ENCODE data around the gene CD74. TPM values are rescaled to one million over a fixed set of nuclear protein-coding genes. Genes with fewer than 3 reads are reported as not detected.
A peak's percentile ranks its signal among the peaks of the same experiment; 100 is the strongest.

The CD74 gene
- total and polyA plus RNA-seq, 2 of the 13 experiments (the other 11 are each of a cell fraction or from before 2014, with no cell fraction given): 34.1 to 84.4 TPM

- TF ChIP-seq, protein P1, sequence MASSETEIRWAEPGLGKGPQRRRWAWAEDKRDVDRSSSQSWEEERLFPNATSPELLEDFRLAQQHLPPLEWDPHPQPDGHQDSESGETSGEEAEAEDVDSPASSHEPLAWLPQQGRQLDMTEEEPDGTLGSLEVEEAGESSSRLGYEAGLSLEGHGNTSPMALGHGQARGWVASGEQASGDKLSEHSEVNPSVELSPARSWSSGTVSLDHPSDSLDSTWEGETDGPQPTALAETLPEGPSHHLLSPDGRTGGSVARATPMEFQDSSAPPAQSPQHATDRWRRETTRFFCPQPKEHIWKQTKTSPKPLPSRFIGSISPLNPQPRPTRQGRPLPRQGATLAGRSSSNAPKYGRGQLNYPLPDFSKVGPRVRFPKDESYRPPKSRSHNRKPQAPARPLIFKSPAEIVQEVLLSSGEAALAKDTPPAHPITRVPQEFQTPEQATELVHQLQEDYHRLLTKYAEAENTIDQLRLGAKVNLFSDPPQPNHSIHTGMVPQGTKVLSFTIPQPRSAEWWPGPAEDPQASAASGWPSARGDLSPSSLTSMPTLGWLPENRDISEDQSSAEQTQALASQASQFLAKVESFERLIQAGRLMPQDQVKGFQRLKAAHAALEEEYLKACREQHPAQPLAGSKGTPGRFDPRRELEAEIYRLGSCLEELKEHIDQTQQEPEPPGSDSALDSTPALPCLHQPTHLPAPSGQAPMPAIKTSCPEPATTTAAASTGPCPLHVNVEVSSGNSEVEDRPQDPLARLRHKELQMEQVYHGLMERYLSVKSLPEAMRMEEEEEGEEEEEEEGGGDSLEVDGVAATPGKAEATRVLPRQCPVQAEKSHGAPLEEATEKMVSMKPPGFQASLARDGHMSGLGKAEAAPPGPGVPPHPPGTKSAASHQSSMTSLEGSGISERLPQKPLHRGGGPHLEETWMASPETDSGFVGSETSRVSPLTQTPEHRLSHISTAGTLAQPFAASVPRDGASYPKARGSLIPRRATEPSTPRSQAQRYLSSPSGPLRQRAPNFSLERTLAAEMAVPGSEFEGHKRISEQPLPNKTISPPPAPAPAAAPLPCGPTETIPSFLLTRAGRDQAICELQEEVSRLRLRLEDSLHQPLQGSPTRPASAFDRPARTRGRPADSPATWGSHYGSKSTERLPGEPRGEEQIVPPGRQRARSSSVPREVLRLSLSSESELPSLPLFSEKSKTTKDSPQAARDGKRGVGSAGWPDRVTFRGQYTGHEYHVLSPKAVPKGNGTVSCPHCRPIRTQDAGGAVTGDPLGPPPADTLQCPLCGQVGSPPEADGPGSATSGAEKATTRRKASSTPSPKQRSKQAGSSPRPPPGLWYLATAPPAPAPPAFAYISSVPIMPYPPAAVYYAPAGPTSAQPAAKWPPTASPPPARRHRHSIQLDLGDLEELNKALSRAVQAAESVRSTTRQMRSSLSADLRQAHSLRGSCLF (CRISPR knock-in tag; IDR thresholded peaks at IDR 0.05; ENCODE audit: borderline replicate concordance): no peak
Measured at GRCh38 chr5:150449517-150450339, 37.0 kb upstream of the CD74 start, which contains the start of gene RPS14 (continued).

DNA sequence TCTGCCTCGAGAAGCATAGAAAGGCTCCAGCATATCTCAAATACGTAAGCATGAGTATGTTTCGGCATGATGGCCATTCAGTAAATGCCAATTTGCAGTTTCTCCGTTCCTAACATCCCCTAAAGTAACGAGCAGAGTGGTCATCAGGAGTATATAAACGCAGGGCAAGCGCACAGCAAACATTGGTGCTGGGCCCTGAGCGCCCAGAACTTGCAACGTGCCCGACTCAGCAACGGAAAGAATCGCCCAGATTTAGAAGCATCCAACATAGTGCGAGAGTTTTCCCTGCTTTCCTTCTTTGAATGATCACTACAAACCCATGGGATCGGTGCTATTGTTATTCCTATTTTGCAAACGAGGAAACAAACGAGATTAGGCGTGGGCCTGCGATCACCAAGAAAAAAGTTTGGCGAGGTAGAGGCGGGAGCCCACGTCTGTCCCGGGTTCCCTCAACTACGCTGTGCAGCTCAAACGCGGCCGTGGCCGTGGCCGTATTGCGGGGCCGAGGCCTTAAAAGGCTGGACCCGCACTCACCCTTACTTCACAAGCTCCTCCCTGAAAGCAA is 36.3 kb upstream of the CD74 start:
- Histone ChIP-seq H4K20me1 (ENCODE audit: insufficient read depth, low read length) (peaks cover 49% of the 10 kb centered on the region), H2AFZ (ENCODE audit: low read length) (no peak overlapping the region), H3K27ac (ENCODE audit: extremely low read length, insufficient read depth, low read length) (peak overlapping the region; percentile 95), H3K9ac (ENCODE audit: insufficient read depth, low read depth, low read length) (peak overlapping the region; percentile 99), H3K4me2 (ENCODE audit: low read depth, low read length) (peak overlapping the region; percentile 89), H3K4me1 (ENCODE audit: insufficient read depth, low read length) (peaks cover 33% of the 10 kb centered on the region), H3K9me3 (ENCODE audit: low read length) (no peaks in the 10 kb centered on the region), H3K79me2 (ENCODE audit: insufficient read depth, low read length) (peaks cover 35% of the 10 kb centered on the region), H3K27me3 (ENCODE audit: control insufficient read depth in 1 of 2, insufficient read depth in 2 of 2, low read length in 2 of 2) (no peaks in the 10 kb centered on the region; a peak in 1 of 5 replicates), H3K4me3 (replicated peaks in 1 of 3; ENCODE audit: insufficient read depth in 1 of 3, low read depth in 2 of 3, low read length in 3 of 3) (peak overlapping the region; percentile 86 to 93 (median 90)), H3K36me3 (replicated peaks in 1 of 2; ENCODE audit: control insufficient read depth in 1 of 2, insufficient read depth in 2 of 2, low read length in 2 of 2) (peaks cover 17 to 37% of the 10 kb centered on the region in 2 experiments)
- WGBS (ENCODE audit: low lambda C conversion rate): 0% methylated on average over 17 of the region's 31 CpGs
- ChIA-PET POLR2A (interaction anchor here (0.6 to 2.1 kb wide), 17 partner anchors 8 to 252 kb away, joined by 3 to 29 read pairs (median 6); partner anchors contain the start of genes CD74 and RBM22), CTCF (ENCODE audit: low intra/inter-chr PET ratio, low total read pairs) (interaction anchor here (2.4 kb wide), 1 partner anchor 95 kb away, joined by 5 read pairs; no protein-coding TSS in a partner anchor)
- ATAC-seq (peak; percentile 66), FAIRE-seq (no peak), DNase-seq (ENCODE audit: low spot score) (no peak)
- BruUV-seq (replicated peaks): TSS peak; percentile 73
- intact Hi-C loops (cut with micrococcal nuclease; ENCODE audit: unreplicated experiment): no loop called here
- in situ Hi-C loops (cut with HindIII; ENCODE audit: extremely low pct_ligation_motif_present, low pct_unique_long_range_greater_than_20kb): loop anchor here (10.0 kb wide), 1 partner anchor 154 kb away; no protein-coding TSS in a partner anchor
- TF ChIP-seq ZNF790 (CRISPR knock-in tag; IDR thresholded peaks at IDR 0.05; ENCODE audit: borderline replicate concordance): 0 out of 2 replicates have a peak, but pooled peaks have one; percentile 47
- TF ChIP-seq, protein P2, sequence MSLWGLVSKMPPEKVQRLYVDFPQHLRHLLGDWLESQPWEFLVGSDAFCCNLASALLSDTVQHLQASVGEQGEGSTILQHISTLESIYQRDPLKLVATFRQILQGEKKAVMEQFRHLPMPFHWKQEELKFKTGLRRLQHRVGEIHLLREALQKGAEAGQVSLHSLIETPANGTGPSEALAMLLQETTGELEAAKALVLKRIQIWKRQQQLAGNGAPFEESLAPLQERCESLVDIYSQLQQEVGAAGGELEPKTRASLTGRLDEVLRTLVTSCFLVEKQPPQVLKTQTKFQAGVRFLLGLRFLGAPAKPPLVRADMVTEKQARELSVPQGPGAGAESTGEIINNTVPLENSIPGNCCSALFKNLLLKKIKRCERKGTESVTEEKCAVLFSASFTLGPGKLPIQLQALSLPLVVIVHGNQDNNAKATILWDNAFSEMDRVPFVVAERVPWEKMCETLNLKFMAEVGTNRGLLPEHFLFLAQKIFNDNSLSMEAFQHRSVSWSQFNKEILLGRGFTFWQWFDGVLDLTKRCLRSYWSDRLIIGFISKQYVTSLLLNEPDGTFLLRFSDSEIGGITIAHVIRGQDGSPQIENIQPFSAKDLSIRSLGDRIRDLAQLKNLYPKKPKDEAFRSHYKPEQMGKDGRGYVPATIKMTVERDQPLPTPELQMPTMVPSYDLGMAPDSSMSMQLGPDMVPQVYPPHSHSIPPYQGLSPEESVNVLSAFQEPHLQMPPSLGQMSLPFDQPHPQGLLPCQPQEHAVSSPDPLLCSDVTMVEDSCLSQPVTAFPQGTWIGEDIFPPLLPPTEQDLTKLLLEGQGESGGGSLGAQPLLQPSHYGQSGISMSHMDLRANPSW (CRISPR knock-in tag; IDR thresholded peaks at IDR 0.05; ENCODE audit: borderline replicate concordance): 0 out of 2 replicates have a peak, but pooled peaks have one; percentile 11
- TF ChIP-seq SMARCC2 (IDR thresholded peaks at IDR 0.05): no peak
- TF ChIP-seq MLLT10 (CRISPR knock-in tag; IDR thresholded peaks at IDR 0.05): peak; percentile 33; the same call in 1 of the 2 replicates
- TF ChIP-seq CAMTA2 (CRISPR knock-in tag; IDR thresholded peaks at IDR 0.05; ENCODE audit: borderline replicate concordance): no peak
- TF ChIP-seq ZNF83 (CRISPR knock-in tag; IDR thresholded peaks at IDR 0.05; ENCODE audit: borderline replicate concordance): 0 out of 2 replicates have a peak, but pooled peaks have one; percentile 0
- 0 out of 2 replicates have a peak, but pooled peaks have one; percentile 23 for TF ChIP-seq ZNF713 (CRISPR knock-in tag; IDR thresholded peaks at IDR 0.05)
- 0 out of 2 replicates have a peak, but pooled peaks have one; percentile 16 for TF ChIP-seq ZNF446 (CRISPR knock-in tag; IDR thresholded peaks at IDR 0.05)

Data from HepG2 (cell line).